ENCODE measurements around the gene GPA33. TPM values are rescaled to one million over a fixed set of nuclear protein-coding genes. Genes with fewer than 3 reads are reported as not detected.

GPA33 gene
- polyA plus RNA-seq, 1 experiment = not detected

GRCh38 chr1:167060141-167061072 lies 29.8 kb downstream of the GPA33 start:
- POLR2A ChIA-PET = interaction anchor here (0.7 kb wide), 1 partner anchor 22 kb away, joined by 10 read pairs; no protein-coding TSS in a partner anchor
- Histone ChIP-seq H3K4me3 (ENCODE audit: low read depth, low read length) (no peak overlapping the region), H3K27ac (ENCODE audit: low read depth, low read length) (no peak overlapping the region), H3K27me3 (ENCODE audit: control insufficient read depth, insufficient read depth, low read length) (no peaks in the 10 kb centered on the region), H3K9me3 (ENCODE audit: control insufficient read depth, insufficient read depth, low read length) (no peaks in the 10 kb centered on the region)
- TF ChIP-seq, protein P1, sequence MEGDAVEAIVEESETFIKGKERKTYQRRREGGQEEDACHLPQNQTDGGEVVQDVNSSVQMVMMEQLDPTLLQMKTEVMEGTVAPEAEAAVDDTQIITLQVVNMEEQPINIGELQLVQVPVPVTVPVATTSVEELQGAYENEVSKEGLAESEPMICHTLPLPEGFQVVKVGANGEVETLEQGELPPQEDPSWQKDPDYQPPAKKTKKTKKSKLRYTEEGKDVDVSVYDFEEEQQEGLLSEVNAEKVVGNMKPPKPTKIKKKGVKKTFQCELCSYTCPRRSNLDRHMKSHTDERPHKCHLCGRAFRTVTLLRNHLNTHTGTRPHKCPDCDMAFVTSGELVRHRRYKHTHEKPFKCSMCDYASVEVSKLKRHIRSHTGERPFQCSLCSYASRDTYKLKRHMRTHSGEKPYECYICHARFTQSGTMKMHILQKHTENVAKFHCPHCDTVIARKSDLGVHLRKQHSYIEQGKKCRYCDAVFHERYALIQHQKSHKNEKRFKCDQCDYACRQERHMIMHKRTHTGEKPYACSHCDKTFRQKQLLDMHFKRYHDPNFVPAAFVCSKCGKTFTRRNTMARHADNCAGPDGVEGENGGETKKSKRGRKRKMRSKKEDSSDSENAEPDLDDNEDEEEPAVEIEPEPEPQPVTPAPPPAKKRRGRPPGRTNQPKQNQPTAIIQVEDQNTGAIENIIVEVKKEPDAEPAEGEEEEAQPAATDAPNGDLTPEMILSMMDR (IDR thresholded peaks at IDR 0.05; ENCODE audit: low read depth, low read length) = peak; percentile 11; the same call in 1 of the 2 replicates
- CTCF ChIA-PET = interaction anchor here (0.6 to 7.6 kb wide), 45 partner anchors 8 to 1133 kb away, joined by 3 to 284 read pairs (median 5); partner anchors contain the start of genes CREG1, POU2F1 and TADA1
- DNase-seq (ENCODE audit: low read depth, low spot score) = no peak

DNA sequence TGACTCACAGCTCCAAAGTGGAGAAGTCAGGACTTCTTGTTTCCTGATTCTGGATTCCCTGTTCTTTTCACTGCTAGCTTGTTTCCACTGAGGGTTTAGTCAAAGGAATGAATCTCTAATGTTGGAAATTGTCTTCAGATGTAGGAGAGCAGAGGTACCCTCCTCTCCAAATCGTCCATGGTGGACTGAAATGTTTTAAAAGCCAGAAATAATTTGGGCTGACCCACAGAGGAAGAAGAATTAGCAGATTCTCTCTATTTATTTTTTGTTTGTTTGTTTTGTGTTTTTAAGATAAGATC lies 30.4 kb downstream of the GPA33 start:
- ChIA-PET CTCF (interaction anchor here (0.6 to 7.6 kb wide), 49 partner anchors 9 to 1195 kb away, joined by 3 to 284 read pairs (median 5); partner anchors contain the start of genes CREG1, POU2F1 and TADA1), POLR2A (no interaction called here)
- Histone ChIP-seq H3K4me3 (ENCODE audit: low read depth, low read length) (no peak overlapping the region), H3K27ac (ENCODE audit: low read depth, low read length) (no peak overlapping the region), H3K27me3 (ENCODE audit: control insufficient read depth, insufficient read depth, low read length) (no peaks in the 10 kb centered on the region), H3K9me3 (ENCODE audit: control insufficient read depth, insufficient read depth, low read length) (no peaks in the 10 kb centered on the region)
- TF ChIP-seq, protein P1 (IDR thresholded peaks at IDR 0.05; ENCODE audit: low read depth, low read length) = no peak
- DNase-seq (ENCODE audit: low read depth, low spot score) = no peak

DNA sequence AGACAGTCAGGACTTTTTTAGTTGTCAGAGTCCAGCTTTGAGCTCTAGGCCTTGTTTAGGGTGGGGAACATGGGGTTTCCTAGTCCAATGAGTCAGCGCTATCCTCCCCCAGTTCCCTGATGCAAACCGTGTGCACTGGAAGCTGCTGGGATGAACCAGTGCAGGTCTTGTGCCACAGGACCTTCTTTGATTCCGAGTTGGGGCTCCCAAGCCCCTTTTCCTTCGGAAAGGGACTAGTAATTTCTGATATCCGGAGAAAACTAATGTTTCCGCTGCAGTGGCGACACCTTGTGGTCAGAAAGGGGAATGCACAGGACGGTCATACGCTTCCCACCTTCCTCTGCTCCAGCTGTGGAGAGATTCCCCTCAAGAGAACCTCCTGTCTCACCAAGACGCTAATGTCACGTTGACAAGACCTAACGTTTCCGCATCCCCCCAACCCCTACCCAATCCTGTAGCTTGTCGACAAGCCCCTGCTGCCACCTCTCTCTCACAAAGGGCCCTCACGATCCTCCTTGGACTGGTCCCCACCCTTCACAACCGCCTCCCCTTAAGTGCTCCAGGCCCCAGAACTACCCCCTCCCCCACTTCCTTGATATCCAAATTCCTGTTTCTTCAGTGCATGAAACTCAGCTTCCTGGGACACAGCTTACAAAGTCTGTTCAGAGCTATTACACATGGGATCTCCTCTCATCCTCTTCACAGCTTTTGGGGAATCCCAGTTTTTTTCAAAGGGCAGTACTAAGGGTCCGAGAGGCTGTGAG lies 30.9 kb downstream of the GPA33 start:
- H3K9me3 ChIP-seq (ENCODE audit: control insufficient read depth, insufficient read depth, low read length) = no peaks in the 10 kb centered on the region
- ChIA-PET POLR2A (no interaction called here), CTCF (interaction anchor here (0.6 to 7.6 kb wide), 71 partner anchors 8 to 1196 kb away, joined by 3 to 284 read pairs (median 4); partner anchors contain the start of genes CREG1, POU2F1 and TADA1)
- no peaks in the 10 kb centered on the region for H3K27me3 ChIP-seq (ENCODE audit: control insufficient read depth, insufficient read depth, low read length)
- DNase-seq (ENCODE audit: low read depth, low spot score) = peak; percentile 27
- no peak overlapping the region for H3K4me3 ChIP-seq (ENCODE audit: low read depth, low read length)
- no peak overlapping the region for H3K27ac ChIP-seq (ENCODE audit: low read depth, low read length)
- TF ChIP-seq, protein P1 (IDR thresholded peaks at IDR 0.05; ENCODE audit: low read depth, low read length) = peak; percentile 97

- Histone ChIP-seq H3K4me3 (ENCODE audit: low read depth, low read length) (no peak overlapping the region), H3K9me3 (ENCODE audit: control insufficient read depth, insufficient read depth, low read length) (no peaks in the 10 kb centered on the region), H3K27ac (ENCODE audit: low read depth, low read length) (no peak overlapping the region), H3K27me3 (ENCODE audit: control insufficient read depth, insufficient read depth, low read length) (no peaks in the 10 kb centered on the region)
- ChIA-PET POLR2A (no interaction called here), CTCF (interaction anchor here (0.8 to 7.6 kb wide), 4 partner anchors 146 to 1133 kb away, joined by 3 to 284 read pairs (median 39); no protein-coding TSS in a partner anchor)
- no peak for DNase-seq (ENCODE audit: low read depth, low spot score)
- TF ChIP-seq, protein P1 (IDR thresholded peaks at IDR 0.05; ENCODE audit: low read depth, low read length) = peak; percentile 27; the same call in 1 of the 2 replicates
Observed at GRCh38 chr1:167057241-167057688, 32.9 kb downstream of the GPA33 start.

Measured in AG04450 (cell line).